SK-N-MC (cell line): ENCODE measurements around the gene CUL4B.

Source experiments
- EZH2 ChIP-seq: fragments of 200-600 bp; sonication (generic); IDR thresholded peaks from one replicate; pipeline ENCODE4 v1.6.1; 2017; ENCODE audit warnings: antibody characterized with exemption
- POLR2AphosphoS5 ChIP-seq: IDR thresholded peaks from 2 replicates; pipeline ENCODE4 v1.6.1; 2012; ENCODE audit warnings: mild to moderate bottlenecking, low read depth, low read length, borderline replicate concordance

GRCh38 chrX:120570011-120570600, 9.3 kb upstream of the CUL4B start:
- TF ChIP-seq EZH2 (no peak), POLR2AphosphoS5 (no peak)
